IPS DF 4.7 (cell line): ENCODE measurements around the gene USHBP1.
A peak's percentile ranks its signal among the peaks of the same experiment; 100 is the strongest.
"Not testable (repeated sequence)": the region's sequence is repeated elsewhere in the genome, so short reads cannot be mapped to it uniquely, and the experiment has no call there.

Experiments
- DNase-seq: peaks from one replicate; pipeline ENCODE4 v3.0.0-alpha.2; 2013; ENCODE audit warnings: low spot score; ENCODE audit errors: extremely low read depth

USHBP1 gene

DNA sequence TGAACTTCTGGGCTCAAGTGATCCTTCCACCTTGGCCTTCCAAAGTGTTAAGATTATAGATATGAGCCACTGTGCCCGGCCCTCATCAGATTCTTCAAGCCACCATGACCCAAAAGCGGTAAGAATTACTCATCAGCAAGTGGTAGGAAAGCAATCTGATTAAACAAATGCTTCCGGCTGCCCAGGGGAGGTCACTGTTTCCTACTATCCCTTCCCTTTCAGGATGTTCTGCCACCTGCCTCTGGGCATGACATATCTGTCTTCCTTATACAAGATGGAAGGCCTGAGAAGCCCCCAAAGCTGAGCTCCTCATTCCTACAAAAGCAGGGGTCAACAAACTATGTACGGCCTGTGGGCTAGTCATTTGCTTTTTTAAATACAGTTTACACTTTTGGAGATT is 31.7 kb upstream of the USHBP1 start:
- DNase-seq = no peak

DNA sequence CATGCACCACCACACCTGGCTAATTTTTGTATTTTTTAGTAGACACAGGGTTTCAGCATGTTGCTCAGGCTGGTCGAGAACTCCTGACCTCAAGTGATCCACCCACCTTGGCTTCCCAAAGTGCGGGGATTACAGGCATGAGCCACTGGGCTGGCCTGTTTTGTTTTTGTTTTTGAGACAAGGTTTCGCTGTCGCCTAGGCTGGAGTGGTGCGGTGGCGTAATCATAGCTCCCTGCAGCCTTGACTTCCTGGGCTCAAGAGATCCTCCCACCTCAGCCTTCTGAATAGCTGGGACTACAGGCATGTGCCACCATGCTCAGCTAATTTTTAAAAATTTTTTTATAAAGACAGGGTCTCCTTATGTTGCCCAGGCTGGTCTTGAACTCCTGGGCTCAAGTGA is 31.0 kb upstream of the USHBP1 start:
- not testable (repeated sequence) for DNase-seq

DNA sequence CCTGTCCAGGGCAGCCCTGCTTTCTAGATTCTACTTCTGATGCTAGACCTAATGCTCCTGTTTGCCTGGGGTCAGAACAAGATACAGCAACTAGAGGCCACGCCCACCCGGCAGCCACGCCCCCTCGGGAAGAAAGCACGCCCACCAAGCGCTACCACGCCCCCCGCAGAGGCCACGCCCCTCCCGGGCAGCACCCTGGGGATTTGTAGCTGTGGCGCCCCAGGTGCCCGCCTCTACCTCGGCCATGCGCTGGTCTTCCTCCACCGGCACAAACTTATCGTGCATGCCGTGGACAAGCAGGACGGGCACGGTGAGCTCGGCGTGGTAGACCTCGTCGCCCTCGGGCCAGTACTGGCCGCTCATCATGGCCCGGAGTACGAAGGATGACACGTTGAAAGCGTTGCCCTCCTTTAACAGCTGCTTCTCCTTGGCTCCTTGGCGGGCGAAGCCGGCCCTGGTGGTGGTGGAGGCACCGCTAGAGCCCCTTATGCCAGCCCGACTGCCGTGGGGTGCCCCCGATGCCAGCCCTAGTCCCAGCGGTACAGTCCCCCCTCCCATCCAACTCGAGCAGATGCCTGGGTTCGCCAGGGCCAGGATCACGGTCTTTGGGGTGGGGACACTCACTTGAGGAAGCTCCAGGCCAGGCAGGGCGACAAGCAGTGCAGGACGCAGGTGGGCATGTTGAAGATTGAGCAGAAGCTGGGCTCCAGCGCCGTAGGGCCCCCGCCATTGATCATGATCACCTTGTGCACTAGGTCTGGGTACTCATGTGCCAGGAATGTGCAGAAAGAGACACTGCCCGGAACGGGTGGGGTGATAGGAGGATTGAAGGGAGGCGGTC is 29.7 kb upstream of the USHBP1 start:
- no peak for DNase-seq

DNA sequence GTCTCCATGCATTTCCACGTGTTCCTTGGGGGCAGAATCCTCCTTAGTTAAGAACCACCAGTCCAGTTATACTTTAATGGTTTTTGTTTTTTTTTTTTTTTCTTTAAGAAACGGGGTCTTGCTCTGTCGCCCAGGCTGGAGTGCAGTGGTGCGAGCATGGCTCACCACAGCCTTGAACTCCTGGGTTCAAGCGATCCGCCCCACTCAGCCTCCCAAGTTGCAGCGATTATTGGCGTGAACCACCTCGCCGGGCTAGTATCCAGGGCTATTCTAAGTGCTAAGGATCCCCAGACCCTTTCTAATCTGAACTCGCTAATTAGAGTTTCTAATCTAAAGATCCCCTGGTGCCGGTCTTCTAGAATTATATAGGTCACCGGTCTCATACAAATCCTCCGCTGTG is 29.1 kb upstream of the USHBP1 start:
- no peak for DNase-seq

DNA sequence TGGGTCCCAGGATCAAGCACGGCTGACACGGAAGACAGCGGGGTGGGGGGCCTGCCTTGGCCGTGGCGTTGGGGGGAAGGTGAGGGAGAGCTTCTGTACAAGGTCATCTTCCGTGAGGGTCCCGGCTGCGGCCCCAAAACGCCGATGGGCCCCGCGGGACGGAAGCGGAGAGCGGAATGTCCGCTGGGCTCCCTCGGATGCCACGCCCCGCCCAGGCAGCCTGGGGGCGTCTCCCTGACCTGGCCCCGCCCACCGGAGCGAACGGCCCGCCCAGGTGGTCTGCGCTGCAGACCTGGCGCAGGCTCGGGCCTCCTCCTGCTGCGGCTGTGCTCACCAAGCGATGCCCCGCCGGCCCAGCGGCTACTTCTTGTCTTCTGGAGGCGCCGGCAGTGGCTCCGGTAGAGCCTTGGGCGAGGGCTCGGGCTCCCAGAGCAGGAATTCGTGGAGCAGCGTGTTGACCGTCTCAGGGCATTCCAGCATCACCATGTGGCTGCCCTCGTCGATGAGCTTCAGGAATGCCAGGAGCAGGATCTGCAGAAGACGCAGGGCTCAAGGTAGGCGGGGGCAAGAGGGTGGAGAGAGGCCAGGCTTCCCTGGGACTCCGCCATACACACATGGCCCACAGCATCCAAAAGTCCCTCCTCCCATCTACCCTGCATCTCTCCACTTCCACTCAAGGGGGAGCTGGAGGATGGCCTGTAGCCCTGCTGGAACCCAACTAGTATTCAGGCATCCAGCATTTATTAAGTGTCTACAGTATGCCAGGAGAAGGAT is 27.9 kb upstream of the USHBP1 start:
- no peak for DNase-seq

DNA sequence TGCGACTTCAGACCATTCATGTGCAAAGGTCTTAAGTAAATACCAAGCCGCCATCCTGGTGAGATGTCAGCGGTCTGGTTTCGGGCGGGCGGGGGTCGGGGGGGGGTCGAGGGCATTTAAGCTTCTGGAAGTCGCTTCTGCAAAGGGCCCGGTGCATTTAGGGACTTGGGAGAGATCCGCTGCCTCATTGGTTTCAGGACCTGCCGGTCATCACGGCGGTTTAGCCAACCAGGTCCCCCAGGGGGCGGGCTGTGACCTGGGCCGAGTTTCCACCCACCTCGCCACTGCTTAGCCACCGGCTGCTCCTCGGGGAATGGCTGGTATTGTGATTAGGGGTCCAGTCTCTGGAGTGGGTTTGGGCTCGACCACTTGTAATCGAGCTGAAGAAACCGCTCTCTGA is 24.9 kb upstream of the USHBP1 start:
- no peak for DNase-seq

DNA sequence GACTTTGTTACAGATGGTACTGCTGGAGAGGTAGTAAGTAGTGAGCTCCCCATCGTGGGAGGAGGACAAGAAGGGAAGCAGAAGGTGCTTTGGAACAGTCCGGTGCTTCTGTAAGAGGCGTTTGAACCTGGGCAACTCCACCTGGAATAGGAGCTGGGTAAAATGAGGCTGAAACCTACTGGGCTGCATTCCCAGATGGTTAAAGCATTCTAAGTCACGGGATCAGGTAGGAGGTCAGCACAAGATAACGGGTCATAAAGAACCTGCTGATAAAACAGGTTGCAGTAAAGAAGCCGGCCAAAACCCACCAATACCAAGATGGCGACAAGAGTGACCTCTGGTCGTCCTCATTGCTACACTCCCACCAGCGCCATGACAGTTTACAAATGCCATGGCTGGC is 22.2 kb upstream of the USHBP1 start:
- DNase-seq = no peak

DNA sequence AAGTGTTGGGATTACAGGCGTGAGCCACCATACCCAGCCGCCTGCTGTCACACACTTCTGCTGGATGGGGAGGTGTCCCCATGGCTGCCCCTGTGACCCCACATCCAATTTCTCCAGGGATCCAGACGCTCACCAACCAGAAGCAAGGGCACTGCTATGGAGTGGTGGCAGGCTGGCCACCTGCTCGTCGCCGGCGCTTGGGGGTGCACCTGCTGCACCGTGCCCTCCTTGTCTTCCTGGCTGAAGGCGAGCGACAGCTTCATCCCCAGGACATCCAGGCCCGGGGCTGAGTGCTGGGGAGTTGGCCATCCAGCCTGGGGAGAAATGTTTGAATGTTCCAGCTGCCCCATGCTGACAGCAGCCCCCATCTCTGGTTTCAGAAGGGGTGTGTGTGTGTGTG is 21.7 kb upstream of the USHBP1 start:
- DNase-seq = no peak

DNA sequence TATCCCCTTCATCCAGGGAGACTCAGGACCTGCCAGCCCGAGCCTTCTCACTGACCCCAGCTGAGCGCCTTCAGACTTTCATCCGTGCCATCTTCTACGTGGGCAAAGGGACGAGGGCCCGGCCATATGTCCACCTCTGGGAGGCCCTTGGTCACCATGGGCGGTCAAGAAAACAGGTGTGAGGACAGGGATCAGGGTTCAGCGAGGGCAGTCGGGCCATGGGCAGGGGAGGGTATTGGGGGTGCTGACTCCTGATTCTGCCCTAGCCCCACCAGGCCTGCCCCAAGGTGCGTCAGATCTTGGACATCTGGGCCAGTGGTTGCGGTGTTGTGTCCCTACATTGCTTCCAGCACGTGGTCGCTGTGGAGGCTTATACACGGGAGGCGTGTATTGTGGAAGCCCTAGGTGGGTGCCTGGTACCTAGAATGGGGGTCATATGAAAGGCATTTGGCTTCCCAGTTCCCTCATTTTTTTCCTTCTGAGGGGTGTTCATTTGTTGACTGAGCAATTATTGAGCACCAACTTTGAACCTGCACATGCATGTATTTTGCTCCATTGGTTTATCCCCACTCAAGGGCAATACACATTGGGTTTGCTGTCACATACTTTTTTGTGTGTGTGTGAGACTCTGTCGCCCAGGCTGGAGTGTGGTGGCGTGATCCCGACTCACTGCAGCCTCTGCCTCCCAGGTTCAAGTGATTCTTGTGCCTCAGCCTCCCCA is 21.0 kb upstream of the USHBP1 start:
- DNase-seq = no peak

DNA sequence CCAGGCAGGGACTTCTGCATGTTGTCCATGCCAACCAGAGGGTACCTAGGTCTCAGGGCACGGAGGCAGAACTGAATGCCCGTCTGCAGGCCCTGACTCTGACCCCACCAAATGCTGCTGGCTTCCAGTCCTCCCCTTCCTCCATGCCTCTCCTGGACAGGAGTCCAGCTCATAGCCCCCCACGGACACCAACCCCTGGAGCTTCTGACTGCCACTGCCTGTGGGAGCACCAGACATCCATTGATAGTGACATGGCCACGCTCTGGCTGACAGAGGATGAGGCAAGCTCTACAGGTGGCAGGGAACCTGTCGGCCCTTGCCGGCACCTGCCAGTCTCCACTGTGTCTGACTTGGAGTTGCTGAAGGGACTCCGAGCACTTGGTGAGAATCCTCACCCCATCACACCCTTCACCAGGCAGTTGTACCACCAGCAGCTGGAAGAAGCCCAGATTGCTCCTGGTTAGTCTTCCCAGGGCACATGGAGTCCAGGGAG is 19.0 kb upstream of the USHBP1 start:
- no peak for DNase-seq

DNA sequence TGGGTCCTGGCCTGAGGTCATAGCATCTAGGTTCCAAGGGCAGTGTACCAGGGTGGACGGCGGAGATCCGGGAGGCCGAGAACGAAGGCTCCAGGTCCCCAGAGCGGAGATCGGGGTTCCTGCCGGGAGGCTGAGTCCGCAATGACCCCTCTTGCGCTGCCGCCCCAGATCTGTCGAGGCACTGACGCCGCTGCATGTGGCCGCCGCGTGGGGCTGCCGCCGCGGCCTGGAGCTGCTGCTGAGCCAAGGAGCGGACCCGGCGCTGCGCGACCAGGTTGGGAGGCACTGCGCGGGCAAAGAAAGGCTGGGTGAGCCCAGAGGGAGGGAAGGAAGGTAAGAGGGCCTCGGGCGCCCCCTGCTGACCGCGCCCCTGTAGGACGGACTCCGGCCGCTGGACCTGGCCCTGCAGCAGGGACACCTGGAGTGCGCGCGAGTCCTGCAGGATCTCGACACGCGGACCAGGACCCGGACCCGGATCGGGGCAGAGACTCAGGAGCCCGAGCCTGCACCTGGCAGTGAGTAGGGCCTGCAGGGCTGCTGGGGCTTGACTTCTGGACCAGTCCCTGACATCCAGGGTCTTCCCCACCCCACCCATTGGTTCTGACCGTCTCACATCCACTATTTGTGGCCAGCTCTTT is 18.1 kb upstream of the USHBP1 start:
- no peak for DNase-seq

DNA sequence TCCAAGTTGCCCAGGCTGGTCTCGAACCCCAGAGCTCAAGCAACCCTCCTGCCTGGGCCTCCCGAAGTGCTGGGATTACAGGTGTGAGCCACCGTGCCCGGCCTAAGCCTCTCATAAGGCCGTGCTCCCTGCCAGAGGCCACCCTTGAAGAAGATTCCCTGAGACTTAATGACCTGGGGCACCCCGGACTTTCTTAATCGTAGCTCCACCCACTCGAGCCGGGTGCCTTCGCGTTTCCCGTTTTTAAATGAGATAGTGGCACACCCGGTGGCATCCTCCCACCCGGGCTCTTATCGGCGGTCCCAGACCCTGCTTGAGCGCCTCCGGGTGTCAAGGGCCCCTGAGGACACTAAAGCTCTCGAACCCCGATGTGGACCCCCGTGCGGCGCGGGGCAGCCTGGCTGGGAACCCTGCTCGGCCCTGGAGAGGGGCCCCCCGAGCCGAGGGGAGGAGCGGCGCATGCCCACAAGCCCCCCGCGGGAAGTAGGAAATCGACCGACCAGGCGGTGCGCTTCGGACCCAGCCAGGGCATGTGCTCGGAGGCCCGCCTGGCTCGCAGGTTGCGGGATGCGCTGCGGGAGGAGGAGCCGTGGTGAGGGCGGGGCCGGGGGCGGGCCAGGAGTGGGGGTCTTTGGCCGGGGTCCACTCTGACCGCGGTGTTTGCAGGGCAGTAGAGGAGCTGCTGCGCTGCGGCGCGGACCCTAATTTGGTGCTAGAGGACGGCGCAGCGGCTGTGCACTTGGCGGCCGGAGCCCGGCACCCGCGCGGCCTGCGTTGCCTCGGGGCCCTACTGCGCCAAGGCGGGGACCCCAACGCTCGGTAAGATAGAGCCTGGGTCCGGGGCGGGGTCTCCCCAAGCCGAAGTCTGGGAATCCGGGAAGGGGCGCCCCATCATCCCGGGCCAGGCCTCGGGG is 17.1 kb upstream of the USHBP1 start, which contains the start of gene ANKLE1:
Gene ANKLE1 (plus strand): TSS at position 511 of the 914 bp plus-strand sequence. CDS start 20 bp downstream, at position 531.
- DNase-seq = no peak

DNA sequence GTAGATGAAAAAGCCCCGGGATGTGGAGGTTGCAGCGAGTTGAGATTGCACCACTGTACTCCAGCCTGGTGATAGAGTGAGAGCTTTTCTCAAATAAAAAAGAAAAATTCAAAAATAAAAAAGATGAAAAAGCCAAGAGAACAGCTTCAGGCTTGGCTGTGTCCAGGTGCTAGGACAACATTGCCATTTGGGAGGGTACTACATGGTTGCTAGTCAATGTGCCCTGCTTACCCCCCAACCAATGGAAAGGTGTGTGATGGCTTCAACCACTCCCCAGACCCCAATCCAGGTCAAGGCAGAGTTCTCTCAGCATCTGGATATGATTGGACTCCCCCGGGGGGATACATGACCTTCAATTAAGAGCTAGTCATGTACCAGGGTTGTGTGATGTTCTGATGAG is 14.9 kb upstream of the USHBP1 start:
- DNase-seq = no peak

DNA sequence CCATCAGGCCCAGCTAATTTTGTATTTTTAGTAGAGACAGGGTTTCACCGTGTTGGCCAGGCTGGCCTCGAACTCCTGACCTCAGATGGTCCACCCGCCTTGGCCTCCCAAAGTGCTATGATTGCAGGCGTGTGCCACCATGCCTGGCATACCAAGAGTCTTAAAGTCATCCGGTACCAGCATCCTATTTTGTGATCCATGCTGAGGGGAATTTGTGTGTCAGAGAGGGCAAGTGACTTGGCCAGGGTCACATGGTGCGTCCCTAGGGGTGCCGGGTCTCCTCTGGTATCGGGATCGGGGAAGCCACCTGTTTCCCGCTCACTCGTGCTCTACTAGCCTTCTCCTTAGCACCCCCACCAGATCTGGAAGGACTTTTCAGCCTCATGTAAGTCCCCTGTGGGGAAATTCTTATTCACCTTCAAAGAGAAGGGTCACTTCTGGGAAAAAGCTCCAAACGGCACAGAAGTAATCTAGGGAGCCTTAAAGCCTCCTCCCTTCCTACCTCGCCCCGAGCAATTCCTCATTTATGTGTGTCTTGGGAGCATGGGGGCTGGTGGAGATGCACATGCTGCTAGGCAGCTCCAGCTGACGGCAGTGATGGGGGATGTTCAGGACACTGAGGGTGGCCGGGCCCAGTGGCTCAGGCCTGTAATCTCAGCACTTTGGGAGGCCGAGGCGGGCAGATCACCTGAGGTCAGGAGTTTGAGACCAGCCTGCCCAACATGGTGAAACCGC is 11.1 kb upstream of the USHBP1 start:
- DNase-seq = no peak

DNA sequence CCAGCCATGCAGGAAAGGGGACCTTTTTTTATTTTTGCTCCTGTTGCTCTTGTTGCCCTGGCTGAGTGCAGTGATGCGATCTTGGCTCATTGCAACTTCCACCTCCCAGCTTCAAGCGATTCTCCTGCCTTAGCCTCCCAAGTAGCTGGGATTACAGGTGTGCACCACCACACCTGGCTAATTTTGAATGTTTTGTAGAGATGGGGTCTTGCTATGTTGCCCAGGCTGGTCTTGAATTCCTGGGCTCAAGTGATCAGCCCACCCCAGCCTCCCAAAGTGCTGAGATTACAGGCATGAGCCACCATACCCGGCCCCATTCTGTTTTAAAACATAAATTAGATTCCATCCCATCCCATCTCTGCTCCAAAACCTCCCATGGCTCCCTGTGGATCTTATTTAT is 10.3 kb upstream of the USHBP1 start:
- not testable (repeated sequence) for DNase-seq

DNA sequence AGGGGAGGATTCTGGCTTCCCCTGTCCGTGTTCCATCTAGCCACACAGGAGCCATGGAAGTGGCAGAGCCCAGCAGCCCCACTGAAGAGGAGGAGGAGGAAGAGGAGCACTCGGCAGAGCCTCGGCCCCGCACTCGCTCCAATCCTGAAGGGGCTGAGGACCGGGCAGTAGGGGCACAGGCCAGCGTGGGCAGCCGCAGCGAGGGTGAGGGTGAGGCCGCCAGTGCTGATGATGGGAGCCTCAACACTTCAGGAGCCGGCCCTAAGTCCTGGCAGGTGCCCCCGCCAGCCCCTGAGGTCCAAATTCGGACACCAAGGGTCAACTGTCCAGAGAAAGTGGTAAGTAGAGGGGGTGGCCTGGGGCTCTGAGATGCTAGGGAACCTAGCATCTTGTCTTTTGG is 4.2 kb upstream of the USHBP1 start:
- no peak for DNase-seq

DNA sequence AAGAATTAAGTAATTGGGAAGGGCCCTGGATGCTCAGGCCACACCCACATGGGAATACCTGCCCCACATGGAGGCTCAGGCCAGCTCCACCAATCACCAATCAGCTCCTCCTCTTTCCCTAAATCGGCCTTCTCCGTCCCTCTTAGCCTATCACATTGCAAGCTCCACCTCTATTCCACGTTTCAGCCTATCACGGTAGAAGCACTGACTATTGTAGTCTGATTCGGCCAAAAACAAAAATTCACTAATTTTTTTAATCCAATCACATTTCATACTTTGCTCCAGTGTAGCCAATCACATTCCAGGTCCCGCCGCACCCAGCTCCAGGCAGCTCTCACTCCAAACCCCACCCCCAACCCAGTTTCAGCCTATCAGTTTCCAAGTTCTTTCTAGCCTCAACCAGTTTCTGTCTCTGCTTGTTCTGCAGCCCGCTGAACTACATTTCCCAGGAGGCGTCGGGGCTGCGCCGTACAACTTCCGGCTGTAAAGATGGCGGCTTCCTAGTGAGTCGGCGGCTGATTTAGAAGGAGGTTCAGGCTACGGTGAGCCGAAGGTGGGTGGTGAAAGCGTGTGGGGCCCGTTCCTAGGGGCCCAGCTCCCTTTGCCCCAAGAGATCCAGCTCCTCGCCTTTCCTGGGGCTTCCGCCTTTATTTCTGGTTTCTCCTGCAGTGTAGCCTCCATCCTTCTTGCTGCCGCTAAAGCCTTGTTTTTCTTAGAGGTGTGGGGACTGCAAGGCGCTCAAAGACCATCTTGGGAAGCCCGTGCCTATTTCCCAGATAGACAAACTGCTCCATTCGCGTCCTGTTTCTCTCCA is 2.6 kb upstream of the USHBP1 start, which contains the start of gene BABAM1:
Gene BABAM1 (plus strand): TSS at position 469 of the 814 bp plus-strand sequence. CDS start 1,364 bp downstream, outside the sequence.
- peak; percentile 100 for DNase-seq

DNA sequence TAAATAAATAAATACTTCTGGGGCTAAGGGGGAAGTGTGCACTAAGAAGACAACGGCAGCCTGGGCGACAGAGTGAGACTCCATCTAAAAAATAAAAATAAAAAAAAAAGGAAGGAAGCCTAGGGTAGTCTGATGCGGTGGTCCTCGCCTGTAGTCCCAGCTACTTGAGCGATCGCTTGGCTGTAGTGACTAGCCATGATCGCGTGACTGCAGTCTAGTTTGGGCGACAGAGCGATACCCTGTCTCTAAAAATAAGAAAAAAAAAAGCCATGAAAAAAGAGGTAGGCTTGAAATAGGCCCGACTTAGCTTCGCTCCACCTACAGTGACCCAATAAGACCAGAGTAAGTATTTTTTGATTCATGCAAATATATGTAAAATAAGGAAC is 2.0 kb upstream of the USHBP1 start:
- DNase-seq = no peak

DNA sequence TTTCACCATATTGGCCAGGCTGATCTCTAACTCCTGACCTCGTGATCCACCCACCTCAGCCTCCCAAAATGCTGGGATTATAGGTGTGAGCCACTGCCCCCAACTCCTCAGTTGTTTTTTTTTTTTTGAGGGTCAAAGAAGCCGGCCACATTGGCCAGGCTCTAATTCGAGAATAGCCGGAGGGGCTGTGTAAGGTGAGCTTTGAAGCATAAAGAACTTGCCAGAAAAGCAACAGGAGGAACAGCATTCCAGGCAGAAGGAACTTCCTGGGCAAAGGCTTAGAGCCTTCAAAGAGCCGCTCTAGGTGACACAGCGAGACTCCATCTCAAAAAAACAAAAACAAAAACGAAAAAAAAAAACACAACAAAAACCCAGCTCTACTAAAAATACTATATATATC is 1.5 kb upstream of the USHBP1 start:
- DNase-seq = no peak
